GM18907 (cell line): ENCODE data around the gene TNFRSF11A.

Experiments used
- ATAC-seq: cut with Tn5 transposase; IDR thresholded peaks from one replicate; pipeline ENCODE4 v1.9.1; 2021; ENCODE audit warnings: mild to moderate bottlenecking, moderate library complexity; ENCODE audit not compliant: unreplicated experiment

TNFRSF11A gene

DNA sequence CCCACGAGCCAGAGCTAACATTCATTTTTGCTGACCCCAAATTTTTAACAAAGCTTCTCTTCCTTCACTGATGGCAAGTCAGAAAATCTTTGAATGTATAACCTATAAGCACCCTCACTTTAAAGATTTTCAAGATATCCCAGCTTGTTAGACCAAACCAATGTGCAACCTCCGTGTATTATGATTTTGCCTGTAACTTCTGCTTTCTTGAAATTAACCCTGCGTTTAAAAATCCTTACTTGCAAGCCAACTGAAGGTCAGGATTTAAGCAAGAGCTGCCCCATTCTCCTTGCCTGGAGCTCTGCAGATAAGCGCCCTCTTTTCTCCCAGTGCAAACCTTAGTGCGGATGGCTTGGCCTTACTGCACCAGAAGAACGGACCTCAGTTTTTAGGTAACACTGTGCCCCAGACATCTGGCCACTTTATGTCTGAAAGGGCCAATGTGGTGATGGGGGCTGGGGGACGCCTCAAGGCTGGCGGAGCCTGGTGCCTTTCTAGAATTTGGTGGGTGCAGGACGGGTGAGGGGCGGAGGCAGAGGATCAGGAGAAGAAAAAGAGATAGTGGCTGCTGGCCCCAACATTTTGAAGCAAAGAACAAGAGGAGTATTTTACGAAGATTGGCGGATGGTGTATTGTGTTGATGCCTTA is 805 bp upstream of the TNFRSF11A start:
- no peak for ATAC-seq

DNA sequence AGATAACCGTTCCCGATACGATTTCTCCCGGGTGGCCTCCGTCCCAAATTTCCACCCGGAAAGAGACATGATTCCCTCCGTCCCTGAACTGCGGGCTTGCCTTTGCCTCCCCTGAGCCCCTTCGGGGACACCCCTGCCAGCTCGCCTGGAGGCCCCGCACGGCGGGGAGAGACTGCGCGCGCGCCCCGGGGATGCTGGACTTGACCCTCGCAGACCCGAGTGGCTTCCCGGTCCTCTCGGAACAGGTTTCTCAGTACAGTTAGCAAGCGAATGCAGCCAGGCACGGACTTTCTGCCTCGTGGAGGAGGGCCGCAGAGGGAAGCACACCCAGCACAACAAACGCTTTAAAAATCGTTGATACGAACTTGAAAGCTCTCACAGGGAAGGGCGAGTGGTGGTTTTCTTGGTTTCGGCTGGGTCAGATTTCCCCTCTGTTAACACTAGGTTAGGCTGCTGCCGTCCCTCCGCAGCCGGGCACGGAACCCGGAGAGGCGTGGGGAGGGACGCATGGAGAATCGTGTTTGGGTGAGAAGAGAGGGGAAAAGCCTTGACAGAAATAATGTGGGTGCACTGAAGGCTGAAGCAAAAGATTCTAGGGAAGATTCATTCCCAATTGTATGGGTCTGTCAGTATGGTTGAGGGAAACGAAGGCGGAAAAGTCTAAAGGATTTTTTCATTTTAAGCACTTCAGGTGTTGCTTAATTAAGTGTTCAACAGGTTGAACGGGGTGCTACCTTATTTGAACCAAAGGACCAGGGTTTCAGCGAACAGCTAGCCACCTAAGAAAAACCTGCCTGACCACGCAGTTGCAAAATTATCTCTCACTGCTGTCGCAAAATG is 916 bp downstream of the TNFRSF11A start:
- peak; percentile 27 for ATAC-seq

DNA sequence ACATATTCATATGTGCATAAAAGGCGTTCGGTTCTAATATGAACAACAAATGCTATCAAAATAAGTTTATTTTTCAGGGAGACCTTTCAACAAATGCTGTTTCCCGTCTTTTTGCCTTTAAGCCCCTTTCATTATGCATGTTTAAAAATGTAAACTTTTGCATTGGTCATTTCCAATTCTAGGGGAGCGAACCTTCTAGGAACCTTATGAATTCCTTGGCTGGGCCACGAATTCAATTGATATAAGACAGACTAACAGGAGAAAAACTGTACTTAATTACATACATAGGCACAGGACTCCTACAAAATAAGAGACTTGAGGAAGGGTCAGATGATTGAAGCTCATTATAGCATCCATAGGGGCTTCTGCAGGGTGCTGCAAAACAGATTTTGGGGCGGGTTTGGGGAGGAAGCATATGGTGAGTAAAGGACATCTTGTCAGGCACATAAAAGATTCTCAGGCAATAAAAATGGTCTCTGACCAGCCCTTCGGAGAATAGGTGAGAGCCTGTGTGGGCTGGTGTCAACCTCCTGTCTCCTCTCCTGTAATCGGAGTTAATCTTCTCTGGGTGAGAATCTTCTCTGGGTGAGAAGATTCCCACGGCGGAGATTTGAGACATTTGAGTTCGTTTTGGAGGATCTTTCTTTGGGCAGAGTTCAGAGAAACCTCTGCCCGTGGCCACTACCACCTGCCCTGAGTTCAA is 1.7 kb downstream of the TNFRSF11A start:
- no peak for ATAC-seq

DNA sequence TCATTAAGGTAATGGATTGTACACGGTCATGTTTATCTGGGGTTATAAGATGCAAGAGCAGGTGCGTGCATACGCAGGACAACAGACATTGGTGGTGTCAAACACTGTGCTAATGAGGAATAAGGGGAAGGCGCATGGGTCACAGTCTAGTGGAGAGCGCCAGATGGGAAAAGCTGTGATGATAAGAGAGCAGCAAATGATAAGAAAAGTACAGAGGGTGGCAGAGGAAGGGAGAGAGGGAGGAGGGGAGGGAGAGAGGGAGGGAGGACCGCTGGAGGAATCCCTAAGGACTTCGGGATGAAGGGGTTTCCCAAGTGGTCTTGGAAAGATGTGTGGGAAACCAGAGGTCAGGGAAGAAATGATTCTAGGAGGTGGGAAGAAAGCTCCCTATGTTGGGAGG is 2.9 kb downstream of the TNFRSF11A start:
- no peak for ATAC-seq

DNA sequence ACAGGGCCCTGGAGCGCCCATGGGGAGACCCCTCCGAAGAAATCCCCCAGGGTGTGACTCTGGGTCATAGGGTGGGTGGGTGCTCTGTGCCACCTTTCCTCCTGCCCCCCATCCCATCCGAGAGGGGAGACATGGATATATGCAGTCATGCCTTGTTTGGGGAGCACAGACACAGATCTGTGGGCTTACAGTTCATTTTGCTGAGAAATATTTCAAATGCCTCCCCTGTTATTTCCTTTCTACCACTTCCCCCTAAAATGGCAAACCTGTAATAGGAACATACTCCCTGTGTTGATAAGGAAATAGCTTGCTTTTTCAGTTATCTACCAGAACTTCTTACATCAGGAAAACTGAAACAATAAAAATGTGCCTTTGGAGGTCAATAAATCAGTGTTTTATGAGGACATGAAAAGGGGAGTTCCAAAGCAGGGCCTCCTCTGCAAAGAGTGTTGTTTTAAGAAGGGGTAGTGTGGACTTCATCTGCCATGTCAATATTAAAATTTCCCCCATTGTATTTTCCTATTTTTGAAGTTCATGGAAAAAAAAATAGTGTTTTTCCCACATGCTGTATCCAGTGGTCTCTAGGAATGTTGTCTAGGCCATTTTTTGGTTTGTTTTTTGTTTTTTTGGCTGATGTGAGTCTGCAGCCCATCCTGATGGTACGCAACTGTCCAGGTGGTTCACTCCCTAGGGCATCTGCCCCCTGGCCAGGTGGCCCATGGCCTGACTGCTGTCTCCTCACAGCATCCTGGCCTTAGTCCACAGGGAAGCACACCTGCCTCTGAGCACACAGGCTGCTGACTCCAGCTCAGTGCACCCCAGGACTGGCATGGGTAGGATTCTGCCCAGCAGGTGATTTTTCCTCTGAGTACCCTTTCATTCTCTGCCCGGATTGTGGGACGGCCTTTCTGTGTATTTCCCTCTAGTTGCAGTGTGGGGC is 3.7 kb downstream of the TNFRSF11A start:
- no peak for ATAC-seq

DNA sequence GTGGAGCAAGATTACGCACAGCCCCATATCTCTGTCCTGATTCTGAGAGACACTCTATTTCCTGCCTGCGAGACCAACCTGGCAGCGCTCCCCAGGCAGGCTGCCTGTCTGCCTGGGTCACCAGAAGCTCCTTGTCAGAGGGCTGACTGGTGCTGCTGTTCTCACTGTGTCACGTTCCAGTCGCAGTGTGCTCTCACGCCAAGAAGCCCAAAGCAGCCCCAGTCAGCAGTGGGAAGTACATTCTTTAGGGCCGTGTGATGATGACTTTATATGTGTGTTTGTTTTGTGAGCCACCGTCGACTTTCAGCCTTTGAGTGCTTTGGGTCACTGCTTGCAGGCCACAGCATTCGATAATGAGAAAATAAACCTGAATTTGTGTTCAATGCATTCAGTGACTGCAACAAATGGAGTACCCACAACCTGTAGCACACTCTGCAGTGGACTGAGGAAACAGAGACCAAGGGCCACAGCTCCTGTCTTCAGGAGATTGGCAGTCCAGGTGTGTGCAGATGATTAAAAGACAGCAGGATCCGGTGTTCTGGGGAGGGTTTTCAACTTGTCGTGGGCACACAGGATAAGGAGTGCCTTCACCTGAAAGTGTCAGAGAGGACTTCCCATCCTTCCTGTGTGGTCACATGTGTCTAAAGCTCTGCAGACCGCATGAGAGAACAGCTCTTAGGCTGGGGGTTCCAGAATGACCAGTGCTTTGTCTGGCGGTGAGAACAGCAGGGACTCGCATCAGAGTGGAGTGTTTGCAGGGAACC is 4.8 kb downstream of the TNFRSF11A start:
- peak; percentile 50 for ATAC-seq

DNA sequence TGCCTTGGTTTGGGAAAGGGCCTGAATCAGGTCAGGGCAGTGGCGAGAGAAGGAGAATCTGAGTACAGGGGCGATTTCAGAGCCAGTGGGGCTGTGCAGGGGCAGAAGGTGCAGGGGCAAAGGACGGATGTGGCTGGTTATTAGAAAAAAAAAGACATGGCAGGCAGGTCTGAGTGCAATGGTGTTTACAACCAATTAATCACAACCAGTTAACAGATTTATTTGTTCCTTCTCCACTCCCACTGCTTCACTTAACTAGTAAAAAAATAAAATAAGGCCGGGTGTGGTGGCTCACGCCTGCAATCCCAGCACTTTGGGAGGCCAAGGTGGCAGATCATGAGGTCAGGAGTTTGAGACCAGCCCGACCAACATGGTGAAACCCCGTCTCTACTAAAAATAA is 5.5 kb downstream of the TNFRSF11A start:
- no peak for ATAC-seq

DNA sequence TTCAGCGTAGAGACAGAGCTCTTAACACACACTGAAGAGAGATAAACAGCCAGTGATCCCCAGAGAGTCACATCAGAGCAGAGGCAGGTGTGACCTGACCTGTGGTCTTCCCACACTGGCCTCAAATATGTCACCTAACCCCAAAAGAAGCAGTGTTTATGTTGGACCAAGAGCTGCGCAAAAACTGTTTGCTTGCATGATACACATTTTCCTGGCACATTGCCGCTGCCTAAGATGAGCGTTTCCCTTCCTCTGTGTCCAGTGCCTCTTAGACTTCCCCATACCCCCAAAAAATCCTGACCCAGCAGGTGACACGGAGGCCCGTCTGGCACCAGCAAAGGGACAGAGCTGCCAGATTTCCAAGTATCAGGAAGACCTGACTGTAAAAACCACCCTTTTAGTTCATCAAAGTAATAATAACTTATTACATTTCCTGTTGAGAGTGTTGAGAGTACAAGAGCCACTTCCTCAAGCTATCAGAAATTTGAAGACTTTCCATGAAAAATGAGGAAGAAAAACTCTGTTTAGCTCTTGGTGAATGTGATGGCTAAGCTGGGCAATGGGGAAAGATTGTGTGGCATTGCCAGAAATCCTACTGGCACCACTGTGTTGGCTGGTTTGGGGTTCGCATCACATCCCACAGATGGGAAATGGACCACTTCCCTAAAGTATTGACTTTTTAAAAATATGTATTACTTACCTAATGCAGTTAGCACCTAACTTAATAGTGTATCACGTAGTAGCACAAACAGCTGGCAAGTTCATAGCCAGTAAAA is 6.7 kb downstream of the TNFRSF11A start:
- ATAC-seq = no peak

DNA sequence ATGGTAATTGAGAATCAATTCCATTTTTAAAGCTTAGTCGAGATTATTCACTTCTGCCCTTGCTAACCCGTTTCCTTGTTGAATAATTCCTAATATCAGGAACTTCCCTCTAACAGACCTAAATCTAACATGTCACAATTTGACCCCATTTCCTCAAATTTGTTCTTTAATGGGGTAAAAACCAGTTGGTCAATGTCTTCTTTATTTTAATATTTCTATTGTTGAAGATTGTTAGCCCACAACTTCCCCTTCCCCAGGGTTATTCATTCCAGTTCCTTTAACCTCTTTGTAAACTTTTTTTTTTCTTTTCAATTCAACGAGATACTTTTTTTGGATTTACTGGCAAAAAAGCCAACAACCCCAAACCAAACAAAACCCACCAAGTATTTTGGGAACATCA is 7.3 kb downstream of the TNFRSF11A start:
- no peak for ATAC-seq

DNA sequence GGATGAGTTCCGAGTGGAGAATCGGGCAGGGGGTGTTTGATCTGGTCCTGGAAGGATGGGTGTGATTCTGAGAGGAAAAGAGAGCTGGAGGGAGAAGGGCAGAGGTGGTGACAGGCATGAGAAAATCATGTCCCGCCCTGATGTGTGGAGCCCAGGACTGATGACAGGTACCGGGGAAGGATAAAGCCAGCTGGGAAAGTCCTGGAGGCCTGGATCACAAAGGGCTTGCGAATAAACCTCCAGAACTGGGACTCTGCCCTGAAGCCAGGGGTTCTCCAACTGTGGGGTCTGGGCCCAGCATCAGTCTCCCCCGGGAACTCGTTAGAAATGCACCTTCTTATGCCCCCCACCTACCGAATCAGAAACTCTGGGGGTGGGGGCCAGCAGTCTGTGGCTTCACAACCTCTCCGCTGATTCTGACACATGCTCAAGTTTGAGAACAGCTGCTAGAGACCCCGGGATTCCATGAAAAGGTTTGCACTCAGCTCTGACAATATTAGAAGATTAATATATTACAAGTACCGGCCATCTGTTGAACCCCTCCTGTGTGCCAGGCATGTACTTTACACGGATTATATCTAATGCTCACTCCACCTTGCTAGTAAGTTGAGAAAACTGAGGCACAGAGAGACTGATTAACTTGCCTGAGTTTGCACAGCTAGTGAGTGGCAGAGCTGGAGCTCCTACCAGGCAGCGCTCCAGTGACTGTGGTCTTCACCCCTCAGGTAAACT is 8.0 kb downstream of the TNFRSF11A start:
- ATAC-seq = no peak

DNA sequence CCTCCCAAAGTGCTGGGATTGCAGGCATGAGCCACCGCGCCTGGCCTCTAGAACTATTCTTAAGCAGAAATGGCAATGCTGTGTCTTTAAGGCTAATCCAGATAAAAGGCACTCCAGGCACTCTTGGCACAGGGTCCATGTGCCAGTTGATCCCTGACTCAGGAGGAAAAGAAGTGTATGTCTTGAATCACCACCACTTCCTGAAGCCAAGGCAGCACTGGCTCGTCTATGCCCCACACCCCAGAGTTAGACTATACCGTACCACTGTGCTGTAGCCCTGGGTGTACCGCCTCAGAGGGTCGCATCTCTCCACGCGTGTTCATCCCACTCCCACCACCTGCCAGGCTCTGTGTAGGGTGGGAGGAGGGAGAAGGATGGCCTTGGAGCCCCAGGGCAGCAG is 9.0 kb downstream of the TNFRSF11A start:
- no peak for ATAC-seq

DNA sequence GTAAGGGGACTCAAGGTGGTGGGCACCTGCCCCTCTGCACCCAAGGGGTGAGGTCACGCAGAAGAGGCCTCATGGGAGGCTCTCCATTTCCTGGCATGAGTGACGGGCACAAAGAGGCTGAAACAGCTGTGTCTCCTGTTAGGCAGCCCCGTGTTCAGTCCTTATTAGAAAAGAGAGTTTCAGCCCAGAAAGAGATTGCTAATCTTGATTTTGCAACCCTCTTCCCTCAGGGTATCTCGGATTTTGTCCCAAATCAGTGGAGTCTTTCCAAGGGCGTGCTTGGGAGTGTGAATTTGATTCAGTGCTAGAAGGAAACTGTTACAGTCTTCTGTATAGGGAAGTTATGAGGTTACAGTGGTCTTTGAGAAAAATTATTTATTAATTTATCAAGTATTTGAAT is 10.4 kb downstream of the TNFRSF11A start:
- ATAC-seq = no peak

DNA sequence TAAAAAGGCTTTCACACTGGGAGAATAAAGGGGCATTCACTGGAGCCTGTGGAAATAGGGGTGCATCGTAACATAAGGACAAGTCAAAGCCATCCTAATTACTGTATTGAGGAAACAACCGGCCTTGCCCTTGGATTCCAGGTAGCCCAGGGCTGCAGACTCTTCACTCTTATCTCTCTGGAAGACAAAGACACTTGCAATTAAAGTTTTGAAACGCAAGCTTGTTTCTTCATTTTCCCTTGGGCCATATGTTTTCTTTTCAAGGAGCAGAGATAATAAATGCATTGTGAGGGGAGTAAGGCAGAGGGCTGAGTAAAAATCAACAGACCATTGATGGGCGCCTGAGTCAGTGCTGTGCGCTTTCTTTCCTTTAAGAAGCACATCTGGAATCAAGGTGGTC is 11.5 kb downstream of the TNFRSF11A start:
- ATAC-seq = no peak

DNA sequence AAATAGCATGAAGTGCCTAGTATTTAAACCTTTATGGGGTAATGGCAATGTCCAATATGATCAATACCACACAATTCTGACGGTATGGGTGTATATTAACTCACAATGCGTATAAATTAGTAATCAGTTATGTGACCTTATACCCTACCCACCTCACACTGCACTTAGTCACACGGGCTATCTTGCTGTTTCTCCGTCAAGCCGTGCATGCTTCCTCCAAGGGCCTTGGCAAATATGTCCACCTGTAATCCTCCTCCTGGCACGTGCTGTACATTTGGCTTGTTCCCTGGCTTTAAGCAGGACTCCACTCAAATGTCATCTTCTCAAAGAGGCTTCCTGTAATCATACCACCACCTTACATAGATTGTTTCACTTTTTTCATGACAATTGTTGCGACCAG is 12.2 kb downstream of the TNFRSF11A start:
- ATAC-seq = no peak

DNA sequence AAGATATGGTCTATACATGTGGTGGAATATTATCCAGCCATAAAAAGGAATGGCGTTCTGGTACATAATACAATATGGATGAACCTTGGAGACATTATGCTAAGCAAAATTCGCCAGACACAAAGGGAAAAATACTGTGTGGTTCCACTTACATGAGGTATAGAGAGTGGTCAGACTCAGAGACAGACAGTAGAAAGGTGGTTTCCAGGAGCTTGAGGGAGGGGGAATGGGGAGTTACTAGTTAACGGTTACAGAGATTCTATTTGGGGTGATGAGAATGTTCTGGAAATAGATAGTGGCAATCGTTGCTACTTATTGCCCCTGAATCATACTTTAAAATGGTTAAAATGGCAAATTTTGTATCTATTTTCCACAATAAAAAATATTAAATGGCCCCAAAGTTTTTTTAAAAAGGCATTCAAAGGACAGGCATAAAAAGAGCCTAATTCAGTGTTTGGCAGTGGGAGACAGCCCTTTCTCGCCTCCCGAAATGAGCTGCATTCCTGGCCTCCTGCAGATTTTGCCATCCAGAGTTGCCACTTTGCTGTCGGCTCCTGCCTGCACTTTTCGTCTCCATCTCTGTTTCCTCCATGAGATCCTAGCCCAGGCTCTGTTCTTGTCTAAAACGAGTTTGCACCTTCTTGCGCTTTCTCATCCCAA is 13.5 kb downstream of the TNFRSF11A start:
- peak; percentile 62 for ATAC-seq

DNA sequence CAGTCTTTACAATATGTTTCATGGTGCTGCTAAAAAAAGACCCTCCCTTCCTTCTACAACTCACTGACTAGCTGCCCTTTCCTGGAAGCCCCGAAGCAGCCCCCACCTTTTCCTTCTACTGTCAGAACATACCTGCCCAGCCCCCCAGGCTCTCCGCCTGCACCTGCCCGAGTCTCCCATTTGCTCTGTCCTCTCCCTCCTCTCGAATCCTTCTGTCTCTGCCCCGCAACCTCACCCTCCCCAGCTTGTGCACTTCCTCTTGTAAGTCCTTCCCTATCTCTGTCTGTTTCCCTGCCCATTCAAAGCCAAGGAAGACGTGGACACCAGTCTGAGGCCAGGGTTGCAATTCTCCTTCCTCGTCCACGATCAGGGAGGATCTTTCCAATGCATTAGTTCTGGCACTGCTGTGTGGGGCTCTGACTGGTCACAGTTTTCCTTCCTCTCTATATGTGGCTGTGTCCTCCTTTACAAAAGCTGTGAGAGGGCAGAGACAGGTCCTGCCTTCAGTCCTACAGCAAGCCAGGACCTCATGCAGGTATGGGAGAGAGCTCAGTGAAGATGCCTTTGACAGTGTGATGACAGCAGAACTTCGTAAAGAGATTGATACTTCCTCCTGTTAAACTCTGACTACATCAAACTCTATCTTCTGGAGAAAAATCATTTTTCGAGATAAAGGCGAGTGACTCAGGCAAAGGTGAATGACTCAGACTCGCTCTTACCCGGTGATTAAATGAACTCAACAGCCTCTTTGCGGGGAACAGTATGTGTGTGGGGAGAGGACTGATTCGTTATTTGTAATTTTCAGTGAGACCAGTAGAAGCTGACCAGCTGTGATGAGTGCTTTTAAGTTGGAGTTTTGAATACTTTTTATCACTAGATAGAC is 14.2 kb downstream of the TNFRSF11A start:
- ATAC-seq = no peak

DNA sequence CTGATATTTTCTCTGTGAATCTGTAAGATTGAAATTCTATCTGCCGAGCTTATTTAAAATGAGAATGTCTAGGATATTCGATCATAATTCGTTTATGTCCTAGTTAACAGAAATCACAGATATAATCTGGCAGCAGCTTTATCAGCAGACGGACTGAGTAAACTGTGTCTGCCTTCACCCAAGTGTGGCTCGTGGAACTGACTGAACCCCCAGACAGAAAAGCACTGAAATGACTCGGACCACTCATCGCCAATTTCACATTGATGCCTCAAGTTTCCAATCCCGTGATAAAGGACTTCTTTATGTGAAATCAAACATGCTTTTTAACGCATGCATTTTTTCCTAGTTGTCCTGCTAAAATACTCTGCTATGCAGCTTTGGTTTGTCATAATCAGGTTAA is 15.9 kb downstream of the TNFRSF11A start:
- no peak for ATAC-seq
